Panc1 (cell line): ENCODE data around the gene FAM50B. TPM values are rescaled to one million over a fixed set of nuclear protein-coding genes. Genes with fewer than 3 reads are reported as not detected.
A peak's percentile ranks its signal among the peaks of the same experiment; 100 is the strongest.

Experiments used
- ATAC-seq: fragments of 200-7000 bp; cut with Tn5 transposase; 2 replicates; pipeline ENCODE4 v1.9.1; 2020; ENCODE audit warnings: mild to moderate bottlenecking, moderate library complexity
- Bru-seq: library from RNA; stranded (reverse); fragments of 400-500 nt; gene quantifications from one replicate; lab custom pipeline; 2021; lab: Mats Ljungman, UMichigan
- BruChase-seq, 2 experiments: library from RNA; stranded (reverse); fragments of 400-500 nt; gene quantifications; one replicate each; lab custom pipeline; 2021; lab: Mats Ljungman, UMichigan
- BruUV-seq: library from RNA; stranded (reverse); fragments of 400-500 nt; replicated peaks from 2 replicates; lab custom pipeline; 2021; lab: Mats Ljungman, UMichigan
- CTCF ChIA-PET: fragments of 300-600 bp; sonication (Branson Sonifier 250); formaldehyde crosslinking; loops from one replicate; lab custom pipeline; 2022; ENCODE audit warnings: antibody characterized with exemption; lab: Charles Lee
- POLR2A ChIA-PET: fragments of 300-600 bp; sonication (Branson Sonifier 250); formaldehyde crosslinking; loops from one replicate; lab custom pipeline; 2022; ENCODE audit warnings: antibody characterized with exemption; lab: Charles Lee
- DNase-seq: peaks from one replicate; pipeline ENCODE4 v3.0.0-alpha.2; 2010; ENCODE audit warnings: low read depth, low spot score
- H3K27ac ChIP-seq: 2 replicates; pipeline ENCODE4 v1.5.1; 2011; ENCODE audit warnings: mild to moderate bottlenecking, low read length, inconsistent platforms
- H3K27me3 ChIP-seq: fragments of 200-500 bp; sonication (Bioruptor generic); 2 replicates; pipeline ENCODE4 v1.6.0; 2014; ENCODE audit warnings: low read length, inconsistent platforms; ENCODE audit not compliant: control insufficient read depth, insufficient read depth
- H3K36me3 ChIP-seq: fragments of 200-500 bp; sonication (Bioruptor generic); 2 replicates; pipeline ENCODE4 v1.5.1; 2014; ENCODE audit warnings: inconsistent platforms, mild to moderate bottlenecking, low read length, moderate library complexity; ENCODE audit not compliant: control insufficient read depth, insufficient read depth
- H3K4me1 ChIP-seq: 2 replicates; pipeline ENCODE4 v1.5.1; 2011; ENCODE audit warnings: inconsistent platforms, mild to moderate bottlenecking, low read length, moderate library complexity; ENCODE audit not compliant: control insufficient read depth, insufficient read depth
- H3K4me3 ChIP-seq, 2 experiments: 2 replicates each; pipeline ENCODE4 v1.5.1; 2011 to 2012; ENCODE audit warnings: low read depth in 2 of 2, low read length in 2 of 2, mild to moderate bottlenecking in 2 of 2, inconsistent platforms in 1 of 2, moderate library complexity in 1 of 2
- H3K9me3 ChIP-seq: fragments of 200-500 bp; sonication (Bioruptor generic); 2 replicates; pipeline ENCODE4 v1.5.1; 2014; ENCODE audit warnings: low read depth, mild to moderate bottlenecking, inconsistent platforms, low read length, moderate library complexity; ENCODE audit not compliant: control insufficient read depth, insufficient read depth
- POLR2AphosphoS5 ChIP-seq: IDR thresholded peaks from 2 replicates; pipeline ENCODE4 v1.6.1; 2012; ENCODE audit warnings: mild to moderate bottlenecking, low read depth, low read length, moderate library complexity
- SIN3A ChIP-seq: IDR thresholded peaks from 2 replicates; pipeline ENCODE4 v1.6.1; 2012; ENCODE audit warnings: low read depth, mild to moderate bottlenecking, low read length, moderate library complexity, borderline replicate concordance; ENCODE audit not compliant: insufficient read depth
- TCF7L2 ChIP-seq: IDR thresholded peaks from 2 replicates; pipeline ENCODE4 v1.6.1; 2011; ENCODE audit warnings: mild to moderate bottlenecking, low read depth, low read length, inconsistent platforms
- in situ Hi-C: cut with HindIII; loops from 2 replicates; pipeline ENCODE4 v1.10.0; 2016; ENCODE audit warnings: low sequenced_read_pairs, low pct_unique_long_range_greater_than_20kb
- intact Hi-C: fragments of 100-400 bp; cut with micrococcal nuclease; formaldehyde crosslinking; loops from one replicate; pipeline ENCODE4 v1.10.0; 2022; ENCODE audit not compliant: unreplicated experiment
- long read RNA-seq: library from polyadenylated mRNA; unstranded; transcript quantifications from one replicate; pipeline ENCODE4 v2.0.0, GENCODE V29; 2021; ENCODE audit not compliant: unreplicated experiment
- polyA plus RNA-seq: library from polyadenylated mRNA; unstranded; fragments of >200 nt; gene quantifications from one replicate; pipeline ENCODE4 v1.2.1, GENCODE V29; 2012; ENCODE audit warnings: missing spikeins; ENCODE audit not compliant: insufficient read length
- total RNA-seq: library from RNA; stranded (reverse); gene quantifications from one replicate; pipeline ENCODE4 v1.2.1, GENCODE V29; 2021; ENCODE audit not compliant: unreplicated experiment
- TF ChIP-seq, protein P1 (sequence below): fragments of 450-650 bp; IDR thresholded peaks from 2 replicates; pipeline ENCODE4 v1.5.1; 2017; ENCODE audit warnings: mild to moderate bottlenecking
- TF ChIP-seq, protein P2 (sequence below), 2 experiments: IDR thresholded peaks; 2 replicates each; pipeline ENCODE4 v1.6.1; 2011 to 2012; ENCODE audit warnings: low read depth in 2 of 2, control low read depth in 1 of 2, low read length in 1 of 2, mild to moderate bottlenecking in 1 of 2, moderate library complexity in 1 of 2; ENCODE audit not compliant: insufficient read depth in 1 of 2

The FAM50B gene, protein sequence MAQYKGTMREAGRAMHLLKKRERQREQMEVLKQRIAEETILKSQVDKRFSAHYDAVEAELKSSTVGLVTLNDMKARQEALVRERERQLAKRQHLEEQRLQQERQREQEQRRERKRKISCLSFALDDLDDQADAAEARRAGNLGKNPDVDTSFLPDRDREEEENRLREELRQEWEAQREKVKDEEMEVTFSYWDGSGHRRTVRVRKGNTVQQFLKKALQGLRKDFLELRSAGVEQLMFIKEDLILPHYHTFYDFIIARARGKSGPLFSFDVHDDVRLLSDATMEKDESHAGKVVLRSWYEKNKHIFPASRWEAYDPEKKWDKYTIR
- total RNA-seq = not detected
- polyA plus RNA-seq = not detected
- not detected for Bru-seq, nascent RNA
- not detected for BruChase-seq, experiment 1, labeled RNA remaining after a 2-hour chase
- BruChase-seq, experiment 2, labeled RNA remaining after a 6-hour chase = not detected
- long read RNA-seq = 0 reads

DNA sequence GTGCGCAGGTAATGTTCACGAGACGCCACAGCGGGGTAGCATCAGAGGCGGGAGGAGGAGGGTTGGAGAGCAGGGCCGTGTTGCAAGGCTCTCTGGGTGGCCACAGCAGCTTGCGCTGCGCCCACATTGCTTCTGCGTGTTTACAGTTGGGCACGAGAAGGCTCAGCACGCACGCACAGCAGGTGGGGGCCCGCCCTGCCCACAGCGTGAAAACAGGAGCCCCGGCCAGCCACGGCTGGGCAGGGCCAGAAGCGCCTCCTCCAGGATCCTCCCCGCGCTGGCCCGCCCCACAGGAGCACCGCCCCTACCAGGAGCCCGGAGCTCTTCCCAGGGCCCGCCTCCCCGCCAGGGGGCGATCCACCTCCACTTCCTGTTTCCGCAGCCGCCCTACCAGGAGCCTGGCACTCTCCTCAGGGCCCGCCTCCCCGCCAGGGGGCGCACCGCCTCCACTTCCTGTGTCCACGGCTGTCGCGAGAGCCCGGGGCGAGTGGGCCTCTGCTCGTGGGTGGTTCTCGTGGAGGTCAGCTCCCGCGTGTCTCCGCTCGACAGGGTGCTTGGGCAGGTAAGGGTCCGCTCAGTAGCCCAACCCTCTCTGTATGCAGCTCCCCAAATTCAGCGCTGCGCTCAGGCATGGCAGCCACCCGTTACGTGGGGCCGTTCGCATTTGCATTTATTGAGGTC is at the start of gene FAM50B:
TSS of gene FAM50B (plus strand) at position 449 of the 681 bp plus-strand sequence. CDS start 439 bp downstream, outside the sequence.
- no peaks in the 10 kb centered on the region for H3K27me3 ChIP-seq
- intact Hi-C loops = no loop called here
- CTCF ChIA-PET = no interaction called here

GRCh38 chr6:3799719-3800118 is 49.5 kb upstream of the FAM50B start:
- no TSS peak for BruUV-seq
- Histone ChIP-seq H3K4me3 (no peak overlapping the region), H3K9me3 (no peaks in the 10 kb centered on the region), H3K4me1 (peaks cover 12% of the 10 kb centered on the region), H3K27me3 (no peaks in the 10 kb centered on the region), H3K36me3 (no peaks in the 10 kb centered on the region), H3K27ac (no peak overlapping the region; the same call in 1 of the 2 replicates)
- ChIA-PET POLR2A (no interaction called here), CTCF (no interaction called here)
- intact Hi-C loops = no loop called here
- TF ChIP-seq SIN3A (no peak), TCF7L2 (no peak), POLR2AphosphoS5 (no peak)
- TF ChIP-seq, protein P1, sequence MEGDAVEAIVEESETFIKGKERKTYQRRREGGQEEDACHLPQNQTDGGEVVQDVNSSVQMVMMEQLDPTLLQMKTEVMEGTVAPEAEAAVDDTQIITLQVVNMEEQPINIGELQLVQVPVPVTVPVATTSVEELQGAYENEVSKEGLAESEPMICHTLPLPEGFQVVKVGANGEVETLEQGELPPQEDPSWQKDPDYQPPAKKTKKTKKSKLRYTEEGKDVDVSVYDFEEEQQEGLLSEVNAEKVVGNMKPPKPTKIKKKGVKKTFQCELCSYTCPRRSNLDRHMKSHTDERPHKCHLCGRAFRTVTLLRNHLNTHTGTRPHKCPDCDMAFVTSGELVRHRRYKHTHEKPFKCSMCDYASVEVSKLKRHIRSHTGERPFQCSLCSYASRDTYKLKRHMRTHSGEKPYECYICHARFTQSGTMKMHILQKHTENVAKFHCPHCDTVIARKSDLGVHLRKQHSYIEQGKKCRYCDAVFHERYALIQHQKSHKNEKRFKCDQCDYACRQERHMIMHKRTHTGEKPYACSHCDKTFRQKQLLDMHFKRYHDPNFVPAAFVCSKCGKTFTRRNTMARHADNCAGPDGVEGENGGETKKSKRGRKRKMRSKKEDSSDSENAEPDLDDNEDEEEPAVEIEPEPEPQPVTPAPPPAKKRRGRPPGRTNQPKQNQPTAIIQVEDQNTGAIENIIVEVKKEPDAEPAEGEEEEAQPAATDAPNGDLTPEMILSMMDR = no peak
- TF ChIP-seq, protein P2, sequence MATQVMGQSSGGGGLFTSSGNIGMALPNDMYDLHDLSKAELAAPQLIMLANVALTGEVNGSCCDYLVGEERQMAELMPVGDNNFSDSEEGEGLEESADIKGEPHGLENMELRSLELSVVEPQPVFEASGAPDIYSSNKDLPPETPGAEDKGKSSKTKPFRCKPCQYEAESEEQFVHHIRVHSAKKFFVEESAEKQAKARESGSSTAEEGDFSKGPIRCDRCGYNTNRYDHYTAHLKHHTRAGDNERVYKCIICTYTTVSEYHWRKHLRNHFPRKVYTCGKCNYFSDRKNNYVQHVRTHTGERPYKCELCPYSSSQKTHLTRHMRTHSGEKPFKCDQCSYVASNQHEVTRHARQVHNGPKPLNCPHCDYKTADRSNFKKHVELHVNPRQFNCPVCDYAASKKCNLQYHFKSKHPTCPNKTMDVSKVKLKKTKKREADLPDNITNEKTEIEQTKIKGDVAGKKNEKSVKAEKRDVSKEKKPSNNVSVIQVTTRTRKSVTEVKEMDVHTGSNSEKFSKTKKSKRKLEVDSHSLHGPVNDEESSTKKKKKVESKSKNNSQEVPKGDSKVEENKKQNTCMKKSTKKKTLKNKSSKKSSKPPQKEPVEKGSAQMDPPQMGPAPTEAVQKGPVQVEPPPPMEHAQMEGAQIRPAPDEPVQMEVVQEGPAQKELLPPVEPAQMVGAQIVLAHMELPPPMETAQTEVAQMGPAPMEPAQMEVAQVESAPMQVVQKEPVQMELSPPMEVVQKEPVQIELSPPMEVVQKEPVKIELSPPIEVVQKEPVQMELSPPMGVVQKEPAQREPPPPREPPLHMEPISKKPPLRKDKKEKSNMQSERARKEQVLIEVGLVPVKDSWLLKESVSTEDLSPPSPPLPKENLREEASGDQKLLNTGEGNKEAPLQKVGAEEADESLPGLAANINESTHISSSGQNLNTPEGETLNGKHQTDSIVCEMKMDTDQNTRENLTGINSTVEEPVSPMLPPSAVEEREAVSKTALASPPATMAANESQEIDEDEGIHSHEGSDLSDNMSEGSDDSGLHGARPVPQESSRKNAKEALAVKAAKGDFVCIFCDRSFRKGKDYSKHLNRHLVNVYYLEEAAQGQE (IDR thresholded peaks at IDR 0.05; ENCODE audit: insufficient read depth in 1 of 2, low read depth in 2 of 2, low read length in 1 of 2) = no peak
- DNase-seq (no peak), ATAC-seq (no peak)
- in situ Hi-C loops = loop anchor here (25.0 kb wide), 1 partner anchor 188 kb away; no protein-coding TSS in a partner anchor

More for the DNA sequence above, at the start of gene FAM50B:
- peak within 1 kb of the TSS in 1 of 2 experiments; percentile 17; a peak in 1 of 4 replicates for H3K4me3 ChIP-seq
- no peaks in the 10 kb centered on the region for H3K9me3 ChIP-seq
- H3K36me3 ChIP-seq = no peaks in the 10 kb centered on the region
- TF ChIP-seq, protein P2 (IDR thresholded peaks at IDR 0.05; ENCODE audit: insufficient read depth in 1 of 2, low read depth in 2 of 2, low read length in 1 of 2) = no peak
- TF ChIP-seq TCF7L2 (no peak), SIN3A (no peak), POLR2AphosphoS5 (no peak)
- TF ChIP-seq, protein P1 = peak; percentile 41; the same call in 1 of the 2 replicates
- BruUV-seq = no TSS peak
- no peak within 1 kb of the TSS for H3K27ac ChIP-seq
- ATAC-seq (peak; percentile 38; the same call in 1 of the 2 replicates), DNase-seq (no peak)
- in situ Hi-C loops = no loop called here
- POLR2A ChIA-PET = no interaction called here
- no peaks in the 10 kb centered on the region for H3K4me1 ChIP-seq
